ENCODE results near the gene CNN1. TPM values are rescaled to one million over a fixed set of nuclear protein-coding genes. Genes with fewer than 3 reads are reported as not detected.

Gene CNN1
- total and polyA plus RNA-seq, 2 of the 8 experiments (the other 6 are each of a cell fraction or from before 2014, with no cell fraction given) = 29.8 to 50.8 TPM

GRCh38 chr19:11507370-11508078, 31.1 kb upstream of the CNN1 start (continued):
- TF ChIP-seq KDM4A (IDR thresholded peaks at IDR 0.05; ENCODE audit: low read depth, low read length, severe bottlenecking) = no peak
- no peak for TF ChIP-seq KDM5A (IDR thresholded peaks at IDR 0.05; ENCODE audit: low read length)
- TF ChIP-seq BACH1 (IDR thresholded peaks at IDR 0.05; ENCODE audit: low read length) = no peak
- TF ChIP-seq TAF7 (optimal IDR thresholded peaks at IDR 0.05; ENCODE audit: borderline replicate concordance, low read depth, low read length) = no peak
- TF ChIP-seq HDAC6 (IDR thresholded peaks at IDR 0.05; ENCODE audit: low read depth, low read length) = no peak
- no peak for TF ChIP-seq SP2 (IDR thresholded peaks at IDR 0.05; ENCODE audit: low read length)
